Trophoblast cell (in vitro differentiated cells and primary cell): ENCODE measurements around the gene PRIM2.

Experiments used
- DNase-seq, 2 donors: peaks; one replicate each; pipeline ENCODE4 v3.0.0-alpha.2; 2016
- H2AFZ ChIP-seq: 2 replicates; pipeline ENCODE4 v1.6.1; 2013; ENCODE audit warnings: low read length, moderate library complexity, mild to moderate bottlenecking; ENCODE audit not compliant: insufficient read depth, poor library complexity
- H2AK5ac ChIP-seq: 2 replicates; pipeline ENCODE4 v1.6.1; 2013; ENCODE audit warnings: mild to moderate bottlenecking, low read length
- H2BK120ac ChIP-seq: 2 replicates; pipeline ENCODE4 v1.6.1; 2013; ENCODE audit warnings: low read length, mild to moderate bottlenecking, moderate library complexity; ENCODE audit not compliant: insufficient read depth, poor library complexity
- H2BK12ac ChIP-seq: 2 replicates; pipeline ENCODE4 v1.6.1; 2013; ENCODE audit warnings: mild to moderate bottlenecking, low read length, moderate library complexity
- H2BK5ac ChIP-seq: 2 replicates; pipeline ENCODE4 v1.6.1; 2013; ENCODE audit warnings: low read length, low read depth, moderate library complexity, mild to moderate bottlenecking; ENCODE audit not compliant: poor library complexity
- H3K14ac ChIP-seq: 2 replicates; pipeline ENCODE4 v1.6.1; 2013; ENCODE audit warnings: mild to moderate bottlenecking, low read length
- H3K18ac ChIP-seq: 2 replicates; pipeline ENCODE4 v1.6.1; 2013; ENCODE audit warnings: mild to moderate bottlenecking, low read length
- H3K23ac ChIP-seq: 2 replicates; pipeline ENCODE4 v1.6.1; 2013; ENCODE audit warnings: low read length
- H3K27ac ChIP-seq: 2 replicates; pipeline ENCODE4 v1.5.1; 2013; ENCODE audit warnings: low read depth, mild to moderate bottlenecking, inconsistent platforms, low read length, moderate library complexity
- H3K27me3 ChIP-seq: 2 replicates; pipeline ENCODE4 v1.6.1; 2013; ENCODE audit warnings: inconsistent platforms, mild to moderate bottlenecking, low read length, moderate library complexity; ENCODE audit not compliant: insufficient read depth
- H3K36me3 ChIP-seq, 2 experiments: 1 replicate in 1 of 2; 2 replicates in 1 of 2; pipeline ENCODE4 v1.6.1; 2013; ENCODE audit warnings: low read length in 2 of 2, mild to moderate bottlenecking in 2 of 2, moderate library complexity in 1 of 2; ENCODE audit not compliant: insufficient read depth in 2 of 2, control insufficient read depth in 1 of 2
- H3K4ac ChIP-seq: 2 replicates; pipeline ENCODE4 v1.6.1; 2013; ENCODE audit warnings: low read depth, mild to moderate bottlenecking, low read length, moderate library complexity
- H3K4me1 ChIP-seq, 2 experiments: 1 replicate in 1 of 2; 2 replicates in 1 of 2; pipeline ENCODE4 v1.6.1; 2013; ENCODE audit warnings: low read length in 2 of 2, mild to moderate bottlenecking in 2 of 2, moderate library complexity in 1 of 2; ENCODE audit not compliant: insufficient read depth in 2 of 2, control insufficient read depth in 1 of 2
- H3K4me2 ChIP-seq: 2 replicates; pipeline ENCODE4 v1.6.1; 2013; ENCODE audit warnings: inconsistent platforms, mild to moderate bottlenecking, low read length, moderate library complexity
- H3K4me3 ChIP-seq: 2 replicates; pipeline ENCODE4 v1.5.1; 2013; ENCODE audit warnings: mild to moderate bottlenecking, low read depth, low read length, inconsistent platforms
- H3K79me1 ChIP-seq: one replicate; pipeline ENCODE4 v1.6.1; 2013; ENCODE audit warnings: low read length
- H3K79me2 ChIP-seq: 2 replicates; pipeline ENCODE4 v1.6.1; 2013; ENCODE audit warnings: low read length, mild to moderate bottlenecking; ENCODE audit not compliant: control insufficient read depth, insufficient read depth, poor library complexity
- H3K9ac ChIP-seq: 2 replicates; pipeline ENCODE4 v1.6.1; 2013; ENCODE audit warnings: mild to moderate bottlenecking, low read length
- H3K9me3 ChIP-seq: 2 replicates; pipeline ENCODE4 v1.6.1; 2013; ENCODE audit warnings: low read depth, mild to moderate bottlenecking, control low read depth, inconsistent platforms, low read length; ENCODE audit not compliant: insufficient read depth
- H4K12ac ChIP-seq: 2 replicates; pipeline ENCODE4 v1.6.1; 2013; ENCODE audit warnings: low read depth, mild to moderate bottlenecking, low read length, moderate library complexity
- H4K8ac ChIP-seq: 2 replicates; pipeline ENCODE4 v1.6.1; 2013; ENCODE audit warnings: low read depth, mild to moderate bottlenecking, low read length, moderate library complexity
- H4K91ac ChIP-seq: one replicate; pipeline ENCODE4 v1.6.1; 2013; ENCODE audit warnings: low read depth, mild to moderate bottlenecking, low read length, moderate library complexity
- WGBS: extraction: QIAGEN DNeasy Blood & Tissue Kit; methylation state at CpG from one replicate; pipeline ENCODE4 v1.1.7; 2013; ENCODE audit warnings: missing lambda C conversion rate; ENCODE audit not compliant: insufficient read length, insufficient coverage; ENCODE audit errors: extremely low coverage; 5-methylcytosine and 5-hydroxymethylcytosine counted together

Gene PRIM2

GRCh38 chr6:57297505-57297904 lies 19.9 kb upstream of the PRIM2 start:
- H4K91ac ChIP-seq: no peak overlapping the region
- H3K4me3 ChIP-seq: no peak overlapping the region
- H3K4me2 ChIP-seq: no peak overlapping the region
- H4K8ac ChIP-seq: no peak overlapping the region
- no peak overlapping the region for H2AK5ac ChIP-seq
- H3K23ac ChIP-seq: no peak overlapping the region
- H2AFZ ChIP-seq: no peak overlapping the region
- no peaks in the 10 kb centered on the region for H3K79me1 ChIP-seq
- no peak overlapping the region for H2BK12ac ChIP-seq
- no peaks in the 10 kb centered on the region for H3K9me3 ChIP-seq
- H3K14ac ChIP-seq: no peak overlapping the region
- DNase-seq: no peak
- H3K9ac ChIP-seq: no peak overlapping the region
- no peak overlapping the region for H4K12ac ChIP-seq
- H3K36me3 ChIP-seq: no peaks in the 10 kb centered on the region
- H3K4me1 ChIP-seq: no peaks in the 10 kb centered on the region
- H3K27ac ChIP-seq: no peak overlapping the region
- WGBS: no CpG with 5 or more reads among the region's 1 CpG
- no peak overlapping the region for H3K18ac ChIP-seq
- no peaks in the 10 kb centered on the region for H3K79me2 ChIP-seq
- no peaks in the 10 kb centered on the region for H3K27me3 ChIP-seq
- H3K4ac ChIP-seq: no peak overlapping the region
- no peak overlapping the region for H2BK120ac ChIP-seq
- no peak overlapping the region for H2BK5ac ChIP-seq

DNA sequence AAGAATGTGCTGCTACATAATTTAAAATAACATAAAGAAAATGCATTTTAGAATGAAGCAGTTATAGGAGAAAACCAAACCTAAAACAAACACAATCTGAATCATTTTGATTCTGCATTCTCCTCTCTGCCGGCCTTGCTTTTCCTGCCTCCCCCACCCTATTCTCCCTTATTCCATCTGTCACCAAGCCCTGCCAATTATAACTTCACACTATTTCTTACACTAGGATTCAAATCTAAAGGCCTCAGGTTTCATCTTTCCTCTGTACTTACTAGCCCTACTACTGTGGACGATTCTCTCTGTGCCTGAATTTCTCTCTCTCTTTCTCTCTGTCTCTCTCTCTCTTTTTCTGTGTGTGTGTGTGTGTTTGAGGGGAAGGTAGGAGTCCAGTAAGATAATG lies 18.7 kb upstream of the PRIM2 start:
- Histone ChIP-seq H2BK5ac (no peak overlapping the region), H3K18ac (no peak overlapping the region), H3K9me3 (no peaks in the 10 kb centered on the region), H3K4me2 (no peak overlapping the region), H3K9ac (no peak overlapping the region), H3K79me1 (no peaks in the 10 kb centered on the region), H3K4ac (no peak overlapping the region), H3K4me1 (no peaks in the 10 kb centered on the region), H3K4me3 (no peak overlapping the region), H4K91ac (no peak overlapping the region), H3K27ac (no peak overlapping the region), H3K79me2 (no peaks in the 10 kb centered on the region), H4K12ac (no peak overlapping the region), H4K8ac (no peak overlapping the region), H2AK5ac (no peak overlapping the region), H2AFZ (no peak overlapping the region), H2BK120ac (no peak overlapping the region), H3K23ac (no peak overlapping the region), H3K36me3 (no peaks in the 10 kb centered on the region), H2BK12ac (no peak overlapping the region), H3K14ac (no peak overlapping the region), H3K27me3 (no peaks in the 10 kb centered on the region)
- no peak for DNase-seq
- no CpG with 5 or more reads among the region's 2 CpGs for WGBS

DNA sequence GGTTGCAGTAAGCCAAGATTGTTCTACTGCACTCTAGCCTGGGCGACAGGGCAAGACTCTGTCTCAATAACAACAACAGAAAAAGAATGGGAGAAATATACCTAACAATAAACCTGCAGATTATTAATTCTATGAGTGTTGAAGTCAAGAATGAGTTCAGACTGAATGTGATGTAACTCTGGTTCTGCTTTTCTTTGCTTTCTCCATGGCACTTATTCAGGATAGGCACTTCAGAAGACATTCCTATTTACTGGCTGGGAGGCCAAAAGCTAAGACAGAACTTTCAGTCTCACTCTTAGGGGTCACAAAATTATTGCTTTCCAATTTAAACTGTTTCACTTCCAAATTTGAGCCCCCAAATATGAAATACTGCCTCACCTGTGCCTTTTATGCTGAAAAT lies 15.7 kb upstream of the PRIM2 start:
- H3K9ac ChIP-seq: no peak overlapping the region
- WGBS: no CpG with 5 or more reads among the region's 1 CpG

DNA sequence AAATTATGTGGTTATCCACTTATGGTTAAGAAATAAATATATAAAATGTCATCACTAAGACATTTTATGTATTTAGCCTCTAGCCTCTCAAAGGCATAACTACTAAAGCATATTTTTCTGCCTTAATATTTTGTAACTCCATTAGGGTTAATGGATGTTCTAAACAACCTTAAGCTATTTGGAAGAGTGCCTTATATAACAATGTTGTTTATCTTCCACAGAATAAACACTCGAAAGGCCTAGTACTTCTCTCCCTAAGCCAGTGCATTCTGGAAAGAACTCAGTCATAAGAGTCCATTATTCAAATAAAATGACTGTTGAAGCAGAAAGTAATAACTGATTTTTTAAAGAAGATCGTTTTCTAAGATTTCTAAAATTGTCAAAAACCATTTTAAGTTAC lies 15.0 kb upstream of the PRIM2 start:
- no peak overlapping the region for H3K9ac ChIP-seq
- H3K79me1 ChIP-seq: no peaks in the 10 kb centered on the region
- H3K4me3 ChIP-seq: no peak overlapping the region
- H3K79me2 ChIP-seq: no peaks in the 10 kb centered on the region
- H2BK12ac ChIP-seq: no peak overlapping the region
- no peak overlapping the region for H4K91ac ChIP-seq
- no peaks in the 10 kb centered on the region for H3K36me3 ChIP-seq
- H3K14ac ChIP-seq: no peak overlapping the region
- H3K23ac ChIP-seq: no peak overlapping the region
- H4K8ac ChIP-seq: no peak overlapping the region
- H3K4me1 ChIP-seq: no peaks in the 10 kb centered on the region
- H2BK5ac ChIP-seq: no peak overlapping the region
- H2AK5ac ChIP-seq: no peak overlapping the region
- H3K4me2 ChIP-seq: no peak overlapping the region
- no peaks in the 10 kb centered on the region for H3K27me3 ChIP-seq
- no peak overlapping the region for H4K12ac ChIP-seq
- H3K27ac ChIP-seq: no peak overlapping the region
- no peaks in the 10 kb centered on the region for H3K9me3 ChIP-seq
- H3K4ac ChIP-seq: no peak overlapping the region
- H3K18ac ChIP-seq: no peak overlapping the region
- H2AFZ ChIP-seq: no peak overlapping the region
- no peak overlapping the region for H2BK120ac ChIP-seq
- DNase-seq: no peak
- WGBS: no CpG with 5 or more reads among the region's 2 CpGs

More for the DNA sequence above, 15.7 kb upstream of the PRIM2 start:
- Histone ChIP-seq H3K4ac (no peak overlapping the region), H3K9me3 (no peaks in the 10 kb centered on the region), H2BK120ac (no peak overlapping the region), H4K8ac (no peak overlapping the region), H2BK12ac (no peak overlapping the region), H3K14ac (no peak overlapping the region), H4K91ac (no peak overlapping the region), H3K4me1 (no peaks in the 10 kb centered on the region), H2AFZ (no peak overlapping the region), H2BK5ac (no peak overlapping the region), H3K18ac (no peak overlapping the region), H2AK5ac (no peak overlapping the region), H3K23ac (no peak overlapping the region), H3K27ac (no peak overlapping the region), H3K4me2 (no peak overlapping the region), H3K36me3 (no peaks in the 10 kb centered on the region), H3K79me2 (no peaks in the 10 kb centered on the region), H4K12ac (no peak overlapping the region), H3K27me3 (no peaks in the 10 kb centered on the region), H3K4me3 (no peak overlapping the region), H3K79me1 (no peaks in the 10 kb centered on the region)
- no peak for DNase-seq
